ENCODE results near the gene ZNHIT1.
A peak's percentile ranks its signal among the peaks of the same experiment; 100 is the strongest.

DNA sequence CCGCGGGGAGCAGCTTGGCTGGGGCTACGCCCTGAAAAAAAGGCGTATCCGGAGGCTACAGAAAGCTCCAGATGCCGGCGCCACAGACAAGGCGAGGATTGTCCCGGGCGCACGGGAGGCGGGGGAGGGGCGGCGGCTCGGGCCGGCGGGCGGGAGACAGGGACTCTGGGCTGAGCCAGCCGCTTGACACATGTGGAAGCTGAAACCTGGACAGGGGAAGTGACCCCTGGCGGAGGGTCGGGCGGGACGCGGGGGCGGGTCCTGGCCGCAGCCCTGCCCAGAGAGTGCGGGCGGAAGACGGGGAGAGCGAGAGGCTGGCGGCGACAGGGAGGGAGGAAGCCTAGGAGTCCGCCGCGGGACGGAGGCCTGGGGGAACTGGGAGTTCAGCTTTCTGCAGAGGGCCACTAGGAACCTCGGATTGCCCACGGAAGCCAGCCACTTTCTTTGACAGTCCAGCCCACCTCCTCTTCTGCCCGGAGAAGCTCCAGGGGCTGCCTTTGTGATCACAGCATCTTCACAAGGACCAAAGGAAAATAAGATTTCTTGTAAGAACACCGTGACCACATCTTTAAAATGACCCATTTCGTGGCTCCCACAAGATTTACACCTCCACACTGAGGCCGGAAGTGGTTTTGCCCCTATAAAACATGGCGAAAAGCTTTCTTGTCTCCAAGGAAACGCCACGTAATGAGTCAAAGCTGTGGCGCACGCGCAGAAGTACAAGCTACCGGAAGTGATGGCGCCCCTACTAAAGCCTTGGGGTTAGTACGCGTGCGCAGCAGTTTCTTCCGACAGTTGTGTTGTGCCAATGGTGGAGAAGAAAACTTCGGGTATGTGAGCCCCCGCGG is at the start of gene ZNHIT1, which contains the start of gene PLOD3:
- TF ChIP-seq POLR2AphosphoS5 (IDR thresholded peaks at IDR 0.05; ENCODE audit: low read depth, low read length): no peak
- peak; percentile 52 for TF ChIP-seq SPI1 (IDR thresholded peaks at IDR 0.05; ENCODE audit: low read depth, low read length)
- TF ChIP-seq POLR2A (IDR thresholded peaks at IDR 0.05; ENCODE audit: low read depth, low read length): peak; percentile 39; the same call in 1 of the 2 replicates

Data from GM12891 (cell line).